NCI-H2227 (cell line): ENCODE data around the gene MINDY4.
"Not testable (repeated sequence)": the region's sequence is repeated elsewhere in the genome, so short reads cannot be mapped to it uniquely, and the experiment has no call there.

Source experiments
- DNase-seq: peaks from one replicate; lab custom pipeline; 2025; ENCODE audit not compliant: unreplicated experiment; lab: John Stamatoyannopoulos, UW

The MINDY4 gene

DNA sequence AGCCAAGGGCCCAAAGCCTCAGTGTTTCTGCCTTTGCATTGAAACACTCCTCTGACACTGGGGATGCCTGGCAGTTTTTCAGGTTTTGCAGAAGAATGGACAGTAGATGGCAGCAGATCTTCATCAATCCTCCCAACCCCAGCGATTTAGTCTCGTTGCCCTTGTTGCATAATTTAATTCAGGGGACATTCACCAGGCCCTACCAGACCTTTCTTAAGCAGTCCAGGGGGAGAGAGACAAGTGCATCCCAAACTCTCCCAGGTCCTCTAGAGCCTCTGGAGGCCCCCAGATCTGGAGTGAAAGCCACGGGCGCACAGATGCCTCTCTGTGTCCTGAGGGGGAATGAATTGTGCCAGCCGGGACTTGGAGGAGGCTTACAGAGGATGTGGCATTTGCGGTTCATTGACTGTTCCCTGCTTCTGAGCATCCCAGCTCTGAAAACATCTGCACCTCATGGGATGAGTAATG lies 29.6 kb downstream of the MINDY4 start:
- peak; percentile 64 for DNase-seq

DNA sequence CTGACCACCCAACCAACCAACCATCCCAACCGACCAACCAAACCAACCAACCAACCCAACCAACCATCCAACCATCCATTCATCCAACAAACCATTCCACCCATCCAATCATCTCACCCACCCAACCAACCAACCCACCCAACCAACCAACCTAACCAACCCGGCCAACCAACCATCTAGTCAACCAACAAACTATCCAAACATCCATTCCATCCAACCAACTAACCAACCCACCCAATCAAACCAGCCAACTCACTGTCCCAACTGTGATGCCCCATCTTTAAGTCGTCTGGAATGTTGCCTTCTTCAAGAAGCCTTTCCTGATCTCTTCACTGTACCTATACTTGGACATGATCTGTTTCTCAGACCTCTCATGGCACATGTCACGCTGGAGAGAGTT lies 31.6 kb downstream of the MINDY4 start:
- DNase-seq = no peak

DNA sequence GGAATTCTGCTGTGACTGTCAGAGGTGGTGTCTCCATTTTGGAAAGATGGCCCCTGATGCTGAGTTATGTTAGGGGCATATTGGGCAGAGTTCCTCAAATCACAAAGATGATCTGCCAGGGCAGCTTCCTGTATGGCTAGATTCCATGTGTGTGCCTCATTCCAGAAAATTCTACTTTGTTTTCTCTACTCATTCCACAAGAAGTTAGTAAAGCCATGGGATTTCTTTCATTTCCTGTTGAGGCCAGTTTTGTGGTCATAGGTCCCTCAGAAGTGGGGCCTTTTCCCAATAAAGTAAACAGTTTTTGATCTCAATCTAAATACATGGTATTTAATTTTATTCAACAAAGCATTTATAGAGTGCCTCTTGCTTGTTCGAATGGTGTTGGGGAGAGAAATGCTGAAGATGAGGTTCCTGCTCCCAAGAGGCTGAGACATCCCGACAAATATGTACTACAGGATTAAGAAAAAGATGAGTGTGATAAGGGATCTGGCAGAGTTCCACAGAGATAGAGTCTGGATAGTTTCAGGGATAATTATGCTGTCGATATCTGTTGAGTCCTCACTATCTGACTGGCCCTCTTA lies 33.0 kb downstream of the MINDY4 start:
- no peak for DNase-seq

DNA sequence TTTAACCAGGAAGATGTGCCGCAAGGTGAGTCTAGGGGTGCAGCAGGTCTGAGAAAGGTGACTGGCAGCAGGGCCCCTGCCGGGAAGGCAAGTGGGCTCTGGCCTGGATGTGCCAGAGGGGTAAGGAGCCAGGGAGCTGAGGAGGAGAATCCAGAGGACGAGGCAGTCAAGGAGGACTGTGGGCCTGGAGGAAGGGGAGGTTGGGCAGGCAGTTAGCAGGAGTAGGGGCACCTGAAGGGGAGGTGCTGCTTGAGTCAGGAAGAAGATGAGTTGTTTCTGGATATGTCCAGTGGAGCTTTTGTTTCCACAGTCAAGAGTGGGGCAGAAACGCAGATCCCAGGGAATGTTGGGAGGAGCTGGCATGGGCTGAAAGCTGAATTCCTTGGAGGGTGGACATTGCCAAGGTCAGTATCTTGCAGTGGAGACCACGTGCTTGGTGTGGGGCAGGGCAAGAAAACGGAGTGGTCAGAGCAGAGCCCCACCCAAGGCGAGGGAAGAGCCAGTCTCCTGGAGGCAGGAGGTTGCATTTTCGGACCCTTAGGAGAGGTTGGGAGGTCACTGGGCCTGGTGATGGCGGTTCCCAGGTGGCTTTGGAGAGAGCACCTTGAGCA lies 34.0 kb downstream of the MINDY4 start:
- DNase-seq = no peak

DNA sequence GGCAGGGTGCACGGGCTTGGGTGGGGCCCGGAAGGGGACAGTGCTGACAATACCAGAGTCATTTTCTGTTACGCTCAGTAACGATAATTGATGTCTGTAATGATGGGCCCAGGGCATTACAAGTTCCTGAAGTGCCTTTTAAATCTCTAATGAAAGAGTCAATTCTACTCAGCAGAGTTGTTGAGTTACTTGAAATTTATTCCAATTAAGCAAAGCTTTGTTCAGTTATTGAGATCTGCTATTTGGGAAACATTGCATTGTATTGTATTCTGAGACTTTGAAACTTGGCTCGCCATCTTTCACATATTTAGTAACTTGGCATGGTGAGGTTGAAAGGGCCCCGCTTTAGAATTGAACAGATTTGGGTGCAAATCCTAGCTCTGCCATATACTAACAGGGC lies 34.7 kb downstream of the MINDY4 start:
- DNase-seq = no peak

DNA sequence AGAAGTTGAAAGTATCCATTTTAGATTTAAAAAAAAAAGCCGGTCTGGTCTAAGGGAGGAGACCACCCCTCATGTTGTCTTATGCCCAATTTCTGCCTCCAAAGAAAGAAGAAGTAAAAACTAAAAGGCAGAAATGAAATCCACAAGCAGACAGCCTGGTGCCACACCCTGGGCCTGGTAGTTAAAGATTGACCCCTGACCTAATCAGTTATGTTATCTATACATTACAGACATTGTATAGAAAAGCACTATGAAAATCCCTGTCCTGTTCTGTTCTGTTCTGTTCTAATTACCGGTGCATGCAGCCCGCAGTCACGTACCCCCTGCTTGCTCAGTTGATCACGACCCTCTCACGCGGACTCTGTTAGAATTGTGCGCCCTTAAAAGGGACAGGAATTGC lies 36.3 kb downstream of the MINDY4 start:
- DNase-seq = not testable (repeated sequence)

DNA sequence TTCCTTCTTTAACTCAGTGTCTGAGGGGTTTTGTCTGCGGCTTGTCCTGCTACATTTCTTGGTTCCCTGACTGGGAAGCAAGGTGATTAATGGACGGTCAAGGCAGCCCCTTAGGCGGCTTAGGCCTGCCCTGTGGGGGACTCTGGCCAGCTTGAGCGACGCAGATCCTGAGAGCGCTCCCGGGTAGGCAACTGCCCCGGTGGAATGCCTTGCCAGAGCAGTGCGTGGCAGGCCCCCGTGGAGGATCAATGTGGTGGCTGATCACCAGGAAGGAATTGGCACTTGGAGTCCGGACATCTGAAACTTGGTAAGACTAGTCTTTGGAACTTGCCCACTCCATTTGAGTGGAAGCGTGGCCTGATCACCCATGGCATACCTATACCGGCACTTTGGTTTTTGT lies 36.7 kb downstream of the MINDY4 start:
- not testable (repeated sequence) for DNase-seq

- DNase-seq = no peak
These were observed 39.8 kb downstream of the MINDY4 start for GRCh38 chr7:30810986-30811385.

DNA sequence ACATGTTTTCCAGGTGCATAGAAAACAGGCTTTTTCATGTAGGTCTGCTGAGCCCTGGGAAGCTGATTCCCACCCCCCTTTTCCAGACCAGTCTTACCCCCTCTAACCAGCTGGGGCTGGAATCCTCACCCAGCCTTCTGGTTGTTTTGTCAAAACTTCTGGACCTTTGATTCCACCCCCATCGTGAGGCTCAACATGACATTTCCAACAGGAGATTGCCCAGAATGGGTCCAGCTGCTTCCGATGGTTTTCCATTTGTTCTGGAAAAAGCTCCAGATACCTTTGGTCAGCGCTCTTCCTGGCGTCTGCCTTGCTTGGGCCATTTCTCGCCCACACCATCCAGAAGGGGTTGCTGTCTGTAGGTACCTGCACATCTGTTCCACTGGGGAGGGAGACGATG lies 41.5 kb downstream of the MINDY4 start:
- no peak for DNase-seq

- DNase-seq = no peak
These were observed 42.2 kb downstream of the MINDY4 start for GRCh38 chr7:30813466-30813865.

GRCh38 chr7:30814700-30815387 lies 43.6 kb downstream of the MINDY4 start:
- no peak for DNase-seq

GRCh38 chr7:30815388-30815854 lies 44.2 kb downstream of the MINDY4 start:
- DNase-seq = no peak

DNA sequence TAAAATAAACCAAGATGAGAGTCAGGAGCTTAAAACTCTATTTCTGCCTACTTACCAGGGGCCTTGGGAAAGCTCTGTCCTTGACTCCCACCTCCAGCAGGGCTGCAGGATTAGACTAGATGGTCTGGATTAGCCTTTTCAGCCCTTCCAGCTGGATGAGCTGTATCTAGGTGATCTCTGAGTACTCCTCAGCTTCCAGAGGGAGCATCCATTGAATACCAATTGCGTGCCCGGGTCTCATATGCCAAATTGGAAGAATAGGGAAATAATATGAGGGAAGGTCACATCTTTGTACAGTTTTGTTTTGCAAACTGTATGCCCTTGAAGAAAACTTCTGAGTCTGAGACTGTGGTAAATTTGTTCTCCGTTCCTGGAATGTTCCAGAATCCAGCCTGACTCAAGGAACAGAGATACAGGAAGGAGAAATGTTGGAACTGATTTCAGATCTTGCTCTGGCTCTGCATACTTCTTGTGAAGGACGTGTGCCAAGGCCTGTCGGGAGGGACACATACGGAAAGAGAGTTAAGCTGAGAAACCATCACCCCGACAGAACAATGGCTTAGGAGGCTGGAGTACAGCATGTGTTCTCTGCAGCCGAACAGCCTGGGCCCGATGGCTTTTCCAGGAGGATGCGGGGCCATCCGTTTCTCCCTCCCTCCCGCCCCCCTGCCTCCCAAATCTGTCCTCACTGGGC lies 44.9 kb downstream of the MINDY4 start:
- DNase-seq = no peak

GRCh38 chr7:30816645-30817370 lies 45.6 kb downstream of the MINDY4 start:
- DNase-seq = no peak

GRCh38 chr7:30817371-30817767 lies 46.2 kb downstream of the MINDY4 start:
- DNase-seq = no peak

DNA sequence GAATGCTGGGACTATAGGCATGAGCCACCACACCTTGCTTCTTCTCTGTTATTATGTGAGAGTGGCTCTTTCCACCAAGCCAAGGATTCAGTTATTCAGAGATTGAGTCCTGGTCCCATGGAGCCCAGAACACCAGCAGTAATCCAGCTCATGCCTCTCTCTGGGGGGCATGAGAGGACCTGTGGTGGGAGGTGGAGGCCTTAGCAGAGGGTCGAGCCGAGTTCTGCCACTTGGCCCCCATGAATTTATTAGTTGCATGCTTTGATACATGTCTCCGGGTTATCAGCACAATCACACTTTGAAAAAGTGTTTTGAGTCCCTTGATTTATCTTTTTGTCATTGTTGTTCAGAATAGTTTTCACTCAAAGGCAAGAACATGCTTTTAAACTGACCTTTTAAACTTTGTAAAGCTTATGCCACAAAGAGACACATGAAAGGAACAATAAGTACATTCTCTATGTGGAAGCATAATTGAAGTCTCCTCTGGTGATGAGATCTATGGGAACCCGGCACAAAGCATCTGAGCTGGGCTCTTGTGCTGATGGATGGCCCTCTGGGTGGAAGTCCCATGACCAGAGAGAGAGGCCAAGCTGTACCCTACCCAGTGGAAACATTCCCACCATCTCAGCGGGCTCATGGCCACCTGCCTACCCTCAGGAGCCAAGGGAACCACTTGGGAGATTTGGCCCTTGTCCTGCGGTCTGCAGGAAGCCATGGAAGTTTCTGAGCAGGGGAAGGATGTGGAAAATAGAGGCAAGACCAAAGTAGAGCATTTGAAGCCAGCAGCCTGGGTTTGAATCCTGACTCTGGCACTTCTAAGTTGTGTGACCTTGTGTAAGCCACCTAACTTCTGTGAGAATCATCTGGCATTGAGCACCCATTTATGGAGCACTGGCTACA lies 53.9 kb downstream of the MINDY4 start:
- no peak for DNase-seq

GRCh38 chr7:30826181-30826580 lies 55.0 kb downstream of the MINDY4 start:
- no peak for DNase-seq

DNA sequence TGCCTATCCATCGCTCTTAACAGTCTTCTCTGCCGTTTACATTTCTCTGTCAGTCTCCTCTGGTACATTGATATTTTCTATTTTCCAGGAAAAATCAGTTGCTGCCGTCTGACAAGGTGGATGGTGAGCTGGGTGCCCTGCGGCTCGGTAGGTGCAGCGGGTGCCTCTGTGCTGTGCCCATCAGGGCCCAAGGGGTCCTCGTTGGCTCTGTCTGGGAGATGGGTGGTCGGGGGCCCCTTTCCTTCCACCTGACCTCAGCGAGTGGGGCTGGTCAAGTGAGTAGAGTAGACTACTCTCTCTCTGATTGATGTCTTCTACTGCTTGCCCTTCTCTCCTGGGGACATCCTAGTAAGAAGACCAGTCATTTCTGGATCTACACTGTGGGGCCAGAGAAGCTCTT lies 57.4 kb downstream of the MINDY4 start:
- DNase-seq = no peak

DNA sequence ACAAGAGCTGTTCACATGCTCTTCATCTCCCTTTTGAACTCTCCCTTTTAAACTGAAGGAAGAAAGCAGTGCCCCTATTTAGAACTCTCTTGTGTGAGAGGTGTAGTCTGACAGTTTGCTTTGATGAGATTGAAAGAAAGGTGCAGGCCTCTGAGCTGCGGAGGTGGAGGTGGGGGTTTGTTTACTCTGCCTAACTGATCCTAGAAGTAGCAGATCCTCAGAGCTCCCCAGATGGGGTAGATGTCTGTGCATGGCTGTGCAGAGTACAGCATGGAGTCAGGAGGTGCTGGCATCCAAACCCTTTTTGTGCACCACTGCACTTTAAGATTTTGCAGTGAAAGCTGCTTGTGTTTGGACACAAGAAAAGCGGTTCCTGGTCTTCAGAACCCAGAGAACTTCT lies 58.3 kb downstream of the MINDY4 start:
- DNase-seq = no peak

DNA sequence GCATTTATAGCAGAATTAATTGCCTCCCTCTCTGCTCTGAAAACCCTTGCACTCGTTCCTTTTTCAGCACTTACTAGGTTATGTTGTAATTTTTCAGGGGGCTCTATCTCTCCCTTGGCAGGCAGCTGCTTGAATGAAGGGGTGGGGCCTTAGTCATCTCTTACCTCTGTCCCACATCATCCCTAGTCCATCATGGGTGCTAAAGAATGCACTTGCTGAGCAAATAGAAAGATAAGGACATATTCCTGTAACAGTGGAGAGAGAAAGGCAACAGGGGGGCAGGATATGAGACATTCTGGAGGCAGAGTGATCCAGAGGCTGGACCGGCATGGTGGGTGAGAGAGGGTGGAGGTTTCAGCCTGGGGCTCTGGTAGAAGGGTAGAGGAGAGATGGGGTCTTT lies 60.0 kb downstream of the MINDY4 start:
- no peak for DNase-seq
